ENCODE measurements around the gene DSG1.

- TF ChIP-seq CTCF (IDR thresholded peaks at IDR 0.05; ENCODE audit: insufficient read depth, low read length, poor library complexity, severe bottlenecking) = no peak
- no peak for TF ChIP-seq EZH2phosphoT487 (conservative IDR thresholded peaks at IDR 0.05; ENCODE audit: low read length)
Observed at GRCh38 chr18:31278609-31279071, 39.3 kb upstream of the DSG1 start.

Data from SU-DHL-6 (cell line).